HUES48 (cell line): Measurements from ENCODE around the gene ANO6.

Experiments used
- H3K27ac ChIP-seq: one replicate; pipeline ENCODE4 v1.7.0; 2013; ENCODE audit warnings: low read depth, low read length, inconsistent platforms
- H3K27me3 ChIP-seq: 2 replicates; pipeline ENCODE4 v1.6.1; 2013; ENCODE audit warnings: mild to moderate bottlenecking, low read length; ENCODE audit not compliant: control insufficient read depth, insufficient read depth
- H3K36me3 ChIP-seq: 2 replicates; pipeline ENCODE4 v1.6.1; 2013; ENCODE audit warnings: low read length; ENCODE audit not compliant: control insufficient read depth, insufficient read depth
- H3K4me1 ChIP-seq: 2 replicates; pipeline ENCODE4 v1.6.1; 2013; ENCODE audit warnings: mild to moderate bottlenecking, low read length; ENCODE audit not compliant: control insufficient read depth, insufficient read depth
- H3K4me3 ChIP-seq: 2 replicates; pipeline ENCODE4 v1.5.1; 2013; ENCODE audit warnings: mild to moderate bottlenecking, low read depth, low read length
- H3K9ac ChIP-seq: 2 replicates; pipeline ENCODE4 v1.6.1; 2013; ENCODE audit warnings: mild to moderate bottlenecking, low read depth, low read length, moderate library complexity
- H3K9me3 ChIP-seq: 2 replicates; pipeline ENCODE4 v1.6.1; 2013; ENCODE audit warnings: low read length; ENCODE audit not compliant: control insufficient read depth, insufficient read depth

The ANO6 gene

DNA sequence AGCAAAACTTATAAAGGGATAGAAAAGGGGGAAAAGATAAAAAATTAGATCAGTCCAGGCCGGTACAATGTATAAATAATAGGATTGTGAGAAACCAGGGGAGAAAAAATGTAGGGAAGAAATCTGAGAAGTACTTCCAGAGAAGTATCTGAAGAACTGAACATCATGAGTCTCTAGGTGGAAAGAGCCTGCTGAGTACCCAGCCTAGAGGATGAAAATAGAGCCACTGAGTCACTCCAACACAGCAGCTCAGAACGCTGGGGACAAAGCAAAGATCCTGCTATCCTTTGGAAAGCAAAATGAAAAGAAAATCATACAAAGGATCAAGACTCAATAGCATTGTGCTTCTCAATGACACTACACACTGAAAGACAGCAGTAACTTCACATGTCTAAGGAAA, 138.0 kb downstream of the ANO6 start:
- Histone ChIP-seq H3K9ac (no peak overlapping the region), H3K4me3 (no peak overlapping the region), H3K36me3 (peaks cover 49% of the 10 kb centered on the region), H3K27ac (no peak overlapping the region), H3K4me1 (peaks cover 4% of the 10 kb centered on the region), H3K9me3 (no peaks in the 10 kb centered on the region), H3K27me3 (no peaks in the 10 kb centered on the region)

DNA sequence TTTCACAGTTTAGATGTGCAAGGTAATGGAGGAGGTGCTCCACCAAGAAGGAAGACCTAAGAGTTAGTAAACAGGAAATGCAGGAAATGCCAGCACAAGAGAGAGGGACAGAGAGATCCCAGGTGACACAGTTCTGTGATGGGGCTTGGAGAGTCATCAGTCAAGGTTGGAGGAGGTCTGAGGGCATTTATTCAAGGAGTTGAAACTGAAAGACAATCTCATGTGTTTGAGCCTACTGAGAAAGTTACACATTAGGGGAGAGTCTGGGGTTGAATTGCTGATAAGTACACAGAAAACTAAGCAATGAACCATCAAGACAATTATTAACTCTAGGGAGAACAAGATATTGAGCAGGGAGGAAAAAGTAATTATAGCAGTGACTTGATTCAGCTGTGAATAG, 138.5 kb downstream of the ANO6 start:
- Histone ChIP-seq H3K27ac (no peak overlapping the region), H3K27me3 (no peaks in the 10 kb centered on the region), H3K9ac (no peak overlapping the region), H3K4me1 (peaks cover 4% of the 10 kb centered on the region), H3K36me3 (peaks cover 48% of the 10 kb centered on the region), H3K9me3 (no peaks in the 10 kb centered on the region), H3K4me3 (no peak overlapping the region)

- peaks cover 40% of the 10 kb centered on the region for H3K36me3 ChIP-seq
- H3K9ac ChIP-seq: no peak overlapping the region
- H3K9me3 ChIP-seq: no peaks in the 10 kb centered on the region
Observed at GRCh38 chr12:45355730-45356129, 139.8 kb downstream of the ANO6 start.

DNA sequence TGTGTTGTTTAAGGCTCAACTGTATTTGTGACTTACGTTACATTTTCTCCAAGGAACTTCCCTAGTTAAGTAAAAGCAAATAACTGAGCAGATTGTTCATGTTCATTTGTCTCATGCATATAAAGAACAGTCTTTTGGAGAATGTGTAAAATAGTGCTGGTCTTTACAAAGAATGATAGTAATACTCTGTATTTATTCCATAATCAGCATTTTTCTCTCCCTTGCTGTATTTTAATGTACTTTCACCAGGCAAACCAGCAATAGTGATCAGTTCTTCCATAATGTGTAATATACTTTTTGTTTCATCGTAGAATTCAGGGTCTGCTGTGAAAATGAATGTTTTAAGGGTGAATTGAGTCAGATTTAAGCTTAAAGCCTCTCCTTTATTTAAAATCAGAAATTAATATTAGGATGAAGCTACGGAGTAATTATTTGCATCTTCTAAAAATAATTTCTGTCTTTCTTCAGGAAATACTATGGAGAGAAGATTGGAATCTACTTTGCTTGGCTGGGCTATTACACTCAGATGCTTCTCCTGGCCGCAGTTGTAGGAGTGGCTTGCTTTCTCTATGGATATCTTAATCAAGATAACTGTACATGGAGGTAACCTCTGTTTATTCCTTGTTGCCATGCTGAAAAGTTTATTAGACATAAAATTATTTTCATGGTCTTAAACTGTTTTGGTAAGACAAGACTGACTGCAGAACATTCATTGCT, 141.1 kb downstream of the ANO6 start:
- Histone ChIP-seq H3K27me3 (no peaks in the 10 kb centered on the region), H3K9me3 (peaks cover 5% of the 10 kb centered on the region; the same call in 1 of the 2 replicates), H3K9ac (no peak overlapping the region), H3K27ac (no peak overlapping the region), H3K4me3 (no peak overlapping the region), H3K36me3 (peaks cover 32% of the 10 kb centered on the region), H3K4me1 (peaks cover 4% of the 10 kb centered on the region)

More at GRCh38 chr12:45355730-45356129, 139.8 kb downstream of the ANO6 start:
- Histone ChIP-seq H3K27ac (no peak overlapping the region), H3K4me3 (no peak overlapping the region), H3K27me3 (no peaks in the 10 kb centered on the region), H3K4me1 (peaks cover 4% of the 10 kb centered on the region)

DNA sequence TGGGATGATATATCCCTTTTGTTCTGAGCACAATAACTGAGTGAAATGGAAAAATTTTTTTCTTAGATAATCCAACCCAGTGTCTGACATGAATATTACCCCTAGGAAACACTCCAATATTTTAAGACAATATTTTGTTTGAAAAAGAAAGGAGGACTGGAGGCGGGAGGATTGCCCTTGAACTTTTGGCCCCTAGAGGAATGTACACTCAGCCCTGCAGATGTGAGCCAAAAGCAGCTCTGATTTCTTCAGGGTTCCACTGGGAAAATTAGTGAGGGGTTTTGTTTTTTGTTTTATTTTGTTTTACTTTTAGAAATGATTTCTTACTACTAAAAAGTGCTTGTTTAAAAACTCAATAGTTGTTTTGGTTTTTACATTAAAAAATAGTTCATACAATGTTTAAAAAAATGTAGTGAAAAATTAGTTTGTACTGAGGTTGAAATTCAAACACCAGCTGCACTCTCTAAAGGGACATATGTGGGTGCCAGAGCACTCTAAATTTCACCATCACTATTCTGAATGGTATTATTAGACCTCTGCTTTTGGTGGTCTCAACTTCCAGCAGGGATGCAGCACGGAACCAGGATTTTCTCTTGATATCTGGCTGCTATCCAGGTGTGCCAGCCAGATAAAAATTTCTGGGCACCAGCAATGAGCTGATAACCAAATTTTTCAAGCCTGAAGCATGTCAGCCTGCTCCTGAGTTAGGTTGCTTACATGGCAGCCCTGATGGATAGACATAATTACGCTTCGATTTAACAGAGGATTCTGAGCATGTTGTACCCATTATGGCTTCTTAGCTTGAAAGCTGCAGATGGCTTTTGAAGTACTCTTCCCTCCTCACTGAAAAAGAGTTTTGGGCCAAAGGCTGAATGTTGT, 141.9 kb downstream of the ANO6 start:
- Histone ChIP-seq H3K9ac (no peak overlapping the region), H3K4me1 (peaks cover 4% of the 10 kb centered on the region), H3K9me3 (peaks cover 11% of the 10 kb centered on the region; the same call in 1 of the 2 replicates), H3K27me3 (no peaks in the 10 kb centered on the region), H3K4me3 (no peak overlapping the region), H3K36me3 (peaks cover 31% of the 10 kb centered on the region), H3K27ac (no peak overlapping the region)

- Histone ChIP-seq H3K4me3 (no peak overlapping the region), H3K27ac (no peak overlapping the region), H3K9ac (no peak overlapping the region), H3K9me3 (peaks cover 18% of the 10 kb centered on the region; the same call in 1 of the 2 replicates), H3K27me3 (no peaks in the 10 kb centered on the region), H3K4me1 (no peaks in the 10 kb centered on the region), H3K36me3 (peaks cover 14% of the 10 kb centered on the region)
Observed at GRCh38 chr12:45362291-45362690, 146.4 kb downstream of the ANO6 start.

- Histone ChIP-seq H3K36me3 (0 out of 2 replicates have a peak, but pooled peaks cover 8% of the 10 kb centered on the region), H3K9ac (no peak overlapping the region), H3K4me3 (no peak overlapping the region), H3K27me3 (no peaks in the 10 kb centered on the region), H3K27ac (no peak overlapping the region), H3K4me1 (no peaks in the 10 kb centered on the region), H3K9me3 (peaks cover 18% of the 10 kb centered on the region; the same call in 1 of the 2 replicates)
Observed at GRCh38 chr12:45363903-45364302, 148.0 kb downstream of the ANO6 start.

DNA sequence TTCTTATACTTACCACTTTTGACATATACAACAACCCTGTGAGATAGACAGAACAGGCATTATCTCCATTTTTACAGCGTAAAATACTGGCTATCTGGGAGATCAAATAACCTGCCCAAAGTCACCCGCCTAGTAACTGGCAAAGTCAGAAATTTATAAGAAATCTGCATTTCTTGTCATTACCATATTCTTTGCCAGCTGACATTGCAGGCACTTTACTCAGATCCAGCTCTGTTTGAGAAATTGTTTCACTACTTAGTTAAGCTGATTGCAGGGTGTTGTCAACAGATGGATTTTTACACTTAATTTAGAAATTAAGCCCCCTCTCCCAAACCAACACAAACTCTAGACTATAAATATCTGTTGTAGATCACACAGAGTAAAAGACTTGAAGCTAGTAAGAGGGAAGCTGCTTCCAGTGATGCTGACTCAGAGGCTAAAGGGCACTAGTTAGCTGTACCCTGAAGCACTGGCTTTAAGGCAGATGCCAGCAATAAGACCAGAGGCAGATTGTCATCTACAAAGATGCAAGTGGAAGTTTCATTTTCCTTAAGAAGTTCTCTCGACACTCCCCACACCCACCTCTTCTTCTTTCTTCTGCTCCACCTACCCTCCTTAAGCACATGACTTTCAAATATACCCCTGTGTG, 153.1 kb downstream of the ANO6 start:
- H3K27ac ChIP-seq: no peak overlapping the region
- no peaks in the 10 kb centered on the region for H3K27me3 ChIP-seq
- no peak overlapping the region for H3K9ac ChIP-seq
- H3K9me3 ChIP-seq: peaks cover 2% of the 10 kb centered on the region; the same call in 1 of the 2 replicates
- H3K4me3 ChIP-seq: no peak overlapping the region
- no peaks in the 10 kb centered on the region for H3K4me1 ChIP-seq
- H3K36me3 ChIP-seq: peaks cover 14% of the 10 kb centered on the region

DNA sequence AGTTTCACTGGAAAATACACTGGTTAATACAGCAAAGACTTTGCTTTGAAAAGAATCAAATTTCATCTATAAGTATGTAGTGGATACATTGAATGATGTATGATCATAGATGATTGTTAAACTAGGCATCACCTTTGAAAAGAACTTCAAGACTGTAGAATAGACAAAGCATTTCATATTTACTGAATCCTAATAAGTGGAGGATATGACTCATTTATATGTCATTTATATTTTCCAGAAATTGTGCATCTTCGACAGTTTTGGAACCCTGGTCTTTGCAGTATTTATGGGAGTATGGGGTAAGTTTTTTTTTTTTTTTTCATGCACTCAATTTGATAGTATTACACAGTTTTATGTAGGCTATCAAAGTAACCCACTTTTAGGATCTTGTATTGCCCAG, 161.9 kb downstream of the ANO6 start:
- no peak overlapping the region for H3K27ac ChIP-seq

DNA sequence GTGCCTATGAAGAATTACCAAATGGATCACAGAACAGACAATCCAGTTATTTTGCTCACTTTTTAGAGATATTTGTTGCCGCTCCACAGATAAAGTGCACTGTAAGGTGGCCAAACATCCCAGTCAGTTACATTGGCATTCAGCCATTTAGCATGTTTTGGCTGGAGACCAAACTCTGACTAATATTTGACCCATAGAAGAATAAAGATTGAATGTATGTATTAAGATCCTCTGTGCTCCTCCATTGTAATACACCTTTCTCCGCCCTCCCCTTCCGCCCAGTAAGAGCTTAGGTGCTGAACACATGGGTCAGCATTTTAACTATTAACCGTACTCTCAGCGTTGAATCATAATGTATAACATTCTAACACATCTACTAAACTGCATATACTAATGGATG, 163.4 kb downstream of the ANO6 start:
- no peak overlapping the region for H3K4me3 ChIP-seq
- no peaks in the 10 kb centered on the region for H3K9me3 ChIP-seq
- no peak overlapping the region for H3K27ac ChIP-seq
- H3K36me3 ChIP-seq: peaks cover 32% of the 10 kb centered on the region
- H3K9ac ChIP-seq: no peak overlapping the region
- H3K4me1 ChIP-seq: no peaks in the 10 kb centered on the region
- H3K27me3 ChIP-seq: no peaks in the 10 kb centered on the region

More for the DNA sequence above, 161.9 kb downstream of the ANO6 start:
- H3K27me3 ChIP-seq: no peaks in the 10 kb centered on the region
- H3K36me3 ChIP-seq: peaks cover 22% of the 10 kb centered on the region
- H3K9ac ChIP-seq: no peak overlapping the region
- no peak overlapping the region for H3K4me3 ChIP-seq
- H3K4me1 ChIP-seq: no peaks in the 10 kb centered on the region
- no peaks in the 10 kb centered on the region for H3K9me3 ChIP-seq
